OCI-LY1 (cell line): Measurements from ENCODE around the gene PPP2R2C.

ENCODE experiments used
- H2AFZ ChIP-seq: fragments of 200-600 bp; sonication (generic), shearing (Covaris generic); 2 replicates; pipeline ENCODE4 v1.6.0; 2014; ENCODE audit warnings: antibody characterized with exemption, mild to moderate bottlenecking, low read length
- H3F3A ChIP-seq: fragments of 200-600 bp; sonication (generic), shearing (Covaris generic); 2 replicates; pipeline ENCODE4 v1.6.0; 2014; ENCODE audit warnings: mild to moderate bottlenecking, antibody characterized with exemption, low read length, moderate library complexity; ENCODE audit not compliant: insufficient read depth
- H3K27ac ChIP-seq: fragments of 200-600 bp; sonication (generic); 2 replicates; pipeline ENCODE4 v1.5.1; 2014; ENCODE audit warnings: low read length, mixed run types, mild to moderate bottlenecking, low read depth; ENCODE audit not compliant: poor library complexity, severe bottlenecking
- H3K27me3 ChIP-seq: fragments of 200-600 bp; sonication (generic); 2 replicates; pipeline ENCODE4 v1.6.0; 2014; ENCODE audit warnings: antibody characterized with exemption, mild to moderate bottlenecking, low read length, moderate library complexity; ENCODE audit not compliant: insufficient read depth
- H3K36me3 ChIP-seq: fragments of 200-600 bp; sonication (generic); 2 replicates; pipeline ENCODE4 v1.6.1; 2014; ENCODE audit warnings: mild to moderate bottlenecking, antibody characterized with exemption, low read length, moderate library complexity, mixed read lengths; ENCODE audit not compliant: insufficient read depth
- H3K4me1 ChIP-seq: fragments of 200-600 bp; sonication (generic); 2 replicates; pipeline ENCODE4 v1.5.1; 2014; ENCODE audit warnings: mild to moderate bottlenecking, low read length, moderate library complexity; ENCODE audit not compliant: insufficient read depth, severe bottlenecking
- H3K4me2 ChIP-seq: fragments of 200-600 bp; sonication (generic), shearing (Covaris generic); 2 replicates; pipeline ENCODE4 v1.6.1; 2014; ENCODE audit warnings: low read length
- H3K4me3 ChIP-seq: fragments of 200-600 bp; sonication (generic); 2 replicates; pipeline ENCODE4 v1.5.1; 2014; ENCODE audit warnings: low read length, low read depth, mild to moderate bottlenecking, mixed read lengths; ENCODE audit not compliant: poor library complexity, severe bottlenecking
- H3K79me2 ChIP-seq: fragments of 200-600 bp; shearing (Covaris generic); 2 replicates; pipeline ENCODE4 v1.6.1; 2016; ENCODE audit warnings: mixed run types, low read length, mixed read lengths; ENCODE audit not compliant: insufficient read depth
- H3K9ac ChIP-seq: fragments of 200-600 bp; sonication (generic), shearing (Covaris generic); 2 replicates; pipeline ENCODE4 v1.6.1; 2014; ENCODE audit warnings: mild to moderate bottlenecking, low read length, mixed read lengths
- H3K9me2 ChIP-seq: fragments of 200-600 bp; sonication (generic), shearing (Covaris generic); 2 replicates; pipeline ENCODE4 v1.6.1; 2014; ENCODE audit warnings: low read depth, mild to moderate bottlenecking, low read length, mixed read lengths
- H3K9me3 ChIP-seq: fragments of 200-600 bp; shearing (Covaris generic); 2 replicates; pipeline ENCODE4 v1.6.1; 2014; ENCODE audit warnings: low read length, mixed read lengths
- H4K20me1 ChIP-seq: fragments of 200-600 bp; sonication (generic), shearing (Covaris generic); 2 replicates; pipeline ENCODE4 v1.6.0; 2016; ENCODE audit warnings: mild to moderate bottlenecking, low read length; ENCODE audit not compliant: insufficient read depth
- CTCF ChIP-seq: fragments of 200-600 bp; sonication (generic), shearing (Covaris generic); IDR thresholded peaks from 2 replicates; pipeline ENCODE4 v1.5.1; 2017; ENCODE audit warnings: mild to moderate bottlenecking, antibody characterized with exemption, low read length, moderate library complexity, mixed read lengths
- EZH2 ChIP-seq: fragments of 200-600 bp; sonication (generic), shearing (Covaris generic); IDR thresholded peaks from 2 replicates; pipeline ENCODE4 v1.8.0; 2017; ENCODE audit warnings: borderline replicate concordance, mixed run types, mild to moderate bottlenecking, antibody characterized with exemption, low read length, moderate library complexity, mixed read lengths

PPP2R2C gene

GRCh38 chr4:6291784-6292297 lies 180.6 kb downstream of the PPP2R2C start:
- Histone ChIP-seq H3K36me3 (no peaks in the 10 kb centered on the region), H3F3A (no peaks in the 10 kb centered on the region), H4K20me1 (no peaks in the 10 kb centered on the region), H2AFZ (no peak overlapping the region), H3K4me1 (no peaks in the 10 kb centered on the region), H3K79me2 (no peaks in the 10 kb centered on the region), H3K27me3 (no peaks in the 10 kb centered on the region), H3K4me2 (no peak overlapping the region), H3K9ac (no peak overlapping the region), H3K27ac (no peak overlapping the region), H3K9me3 (no peaks in the 10 kb centered on the region), H3K9me2 (no peaks in the 10 kb centered on the region), H3K4me3 (no peak overlapping the region)
- TF ChIP-seq EZH2: no peak
- TF ChIP-seq CTCF: no peak

- no peak overlapping the region for H2AFZ ChIP-seq
- TF ChIP-seq EZH2 (no peak), CTCF (no peak)
- no peaks in the 10 kb centered on the region for H3K36me3 ChIP-seq
- no peaks in the 10 kb centered on the region for H3K27me3 ChIP-seq
- no peak overlapping the region for H3K4me2 ChIP-seq
- no peaks in the 10 kb centered on the region for H3K9me3 ChIP-seq
- H3K9ac ChIP-seq: no peak overlapping the region
- no peaks in the 10 kb centered on the region for H3K9me2 ChIP-seq
- H4K20me1 ChIP-seq: no peaks in the 10 kb centered on the region
- H3K79me2 ChIP-seq: no peaks in the 10 kb centered on the region
- no peaks in the 10 kb centered on the region for H3K4me1 ChIP-seq
- no peaks in the 10 kb centered on the region for H3F3A ChIP-seq
- H3K4me3 ChIP-seq: no peak overlapping the region
- H3K27ac ChIP-seq: no peak overlapping the region
Observed at GRCh38 chr4:6290769-6291547, 181.5 kb downstream of the PPP2R2C start.

- Histone ChIP-seq H3K27ac (no peak overlapping the region), H3K4me1 (no peaks in the 10 kb centered on the region), H3K4me3 (no peak overlapping the region), H2AFZ (no peak overlapping the region), H3K9me3 (no peaks in the 10 kb centered on the region), H3K9ac (no peak overlapping the region), H4K20me1 (no peaks in the 10 kb centered on the region), H3K36me3 (no peaks in the 10 kb centered on the region), H3K27me3 (no peaks in the 10 kb centered on the region), H3F3A (no peaks in the 10 kb centered on the region), H3K4me2 (no peak overlapping the region), H3K79me2 (no peaks in the 10 kb centered on the region), H3K9me2 (no peaks in the 10 kb centered on the region)
- TF ChIP-seq EZH2 (no peak), CTCF (no peak)
Observed at GRCh38 chr4:6290256-6290655, 182.2 kb downstream of the PPP2R2C start.
